ENCODE measurements around the gene PTPRO.

The PTPRO gene

GRCh38 chr12:15355766-15356165 is 33.5 kb downstream of the PTPRO start:
- no peak for DNase-seq

GRCh38 chr12:15356951-15357364 is 34.6 kb downstream of the PTPRO start:
- DNase-seq = no peak

GRCh38 chr12:15364221-15365160 is 42.2 kb downstream of the PTPRO start:
- DNase-seq = no peak

GRCh38 chr12:15368812-15369211 is 46.5 kb downstream of the PTPRO start:
- DNase-seq = no peak

GRCh38 chr12:15372352-15372751 is 50.0 kb downstream of the PTPRO start:
- DNase-seq = no peak

- no peak for DNase-seq
These were observed 65.5 kb downstream of the PTPRO start for GRCh38 chr12:15387772-15388171.

GRCh38 chr12:15389561-15389960 is 67.3 kb downstream of the PTPRO start:
- no peak for DNase-seq

GRCh38 chr12:15393037-15393436 is 70.7 kb downstream of the PTPRO start:
- DNase-seq = no peak

GRCh38 chr12:15393995-15394394 is 71.7 kb downstream of the PTPRO start:
- no peak for DNase-seq

GRCh38 chr12:15404485-15404884 is 82.2 kb downstream of the PTPRO start:
- DNase-seq = no peak

GRCh38 chr12:15405606-15406005 is 83.3 kb downstream of the PTPRO start:
- no peak for DNase-seq

GRCh38 chr12:15407025-15407424 is 84.7 kb downstream of the PTPRO start:
- DNase-seq = no peak

- DNase-seq = no peak
These were observed 89.5 kb downstream of the PTPRO start for GRCh38 chr12:15411842-15412241.

- DNase-seq = no peak
These were observed 95.4 kb downstream of the PTPRO start for GRCh38 chr12:15417691-15418090.

- DNase-seq = no peak
These were observed 101.3 kb downstream of the PTPRO start for GRCh38 chr12:15423629-15424028.

- no peak for DNase-seq
These were observed 105.6 kb downstream of the PTPRO start for GRCh38 chr12:15427913-15428312.

GRCh38 chr12:15428632-15429031 is 106.3 kb downstream of the PTPRO start:
- no peak for DNase-seq

GRCh38 chr12:15429262-15429661 is 107.0 kb downstream of the PTPRO start:
- DNase-seq = no peak

GRCh38 chr12:15435597-15435996 is 113.3 kb downstream of the PTPRO start:
- no peak for DNase-seq

- DNase-seq = no peak
These were observed 117.2 kb downstream of the PTPRO start for GRCh38 chr12:15439459-15439858.

- no peak for DNase-seq
These were observed 120.7 kb downstream of the PTPRO start for GRCh38 chr12:15443050-15443449.

- DNase-seq = no peak
These were observed 121.3 kb downstream of the PTPRO start for GRCh38 chr12:15443611-15444010.

GRCh38 chr12:15444523-15444922 is 122.2 kb downstream of the PTPRO start:
- DNase-seq = no peak

GRCh38 chr12:15446807-15447206 is 124.5 kb downstream of the PTPRO start:
- DNase-seq = no peak

GRCh38 chr12:15453613-15454012 is 131.3 kb downstream of the PTPRO start:
- DNase-seq = peak in 1 of 2 experiments; percentile 40
